NT2/D1 (cell line): ENCODE measurements around the gene KIF26A.

ENCODE experiments used
- DNase-seq: peaks from one replicate; pipeline ENCODE4 v3.0.0-alpha.2; 2011; ENCODE audit warnings: low read depth, low spot score
- H3K27me3 ChIP-seq: 2 replicates; pipeline ENCODE4 v1.6.0; 2011; ENCODE audit warnings: mild to moderate bottlenecking; ENCODE audit not compliant: insufficient read length, insufficient read depth
- H3K36me3 ChIP-seq: 2 replicates; pipeline ENCODE4 v1.6.1; 2011; ENCODE audit warnings: mild to moderate bottlenecking, low read length, mixed read lengths; ENCODE audit not compliant: insufficient read depth, insufficient read length
- H3K4me1 ChIP-seq: 2 replicates; pipeline ENCODE4 v1.5.1; 2011; ENCODE audit not compliant: insufficient read depth, insufficient read length
- H3K4me3 ChIP-seq: 2 replicates; pipeline ENCODE4 v1.5.1; 2011; ENCODE audit warnings: low read depth; ENCODE audit not compliant: insufficient read length
- H3K9ac ChIP-seq: 2 replicates; pipeline ENCODE4 v1.6.0; 2011; ENCODE audit warnings: low read depth; ENCODE audit not compliant: insufficient read length
- H3K9me3 ChIP-seq: 2 replicates; pipeline ENCODE4 v1.5.1; 2011; ENCODE audit warnings: mild to moderate bottlenecking, low read length; ENCODE audit not compliant: insufficient read depth
- SUZ12 ChIP-seq: IDR thresholded peaks from 2 replicates; pipeline ENCODE4 v1.6.1; 2011; ENCODE audit not compliant: insufficient read length, insufficient read depth; ENCODE audit errors: extremely low read depth
- YY1 ChIP-seq: IDR thresholded peaks from 2 replicates; pipeline ENCODE4 v1.6.1; 2011; ENCODE audit not compliant: insufficient read length, insufficient read depth
- ZNF274 ChIP-seq: IDR thresholded peaks from 2 replicates; pipeline ENCODE4 v1.6.1; 2011; ENCODE audit warnings: mild to moderate bottlenecking, low read depth, low read length

KIF26A gene

DNA sequence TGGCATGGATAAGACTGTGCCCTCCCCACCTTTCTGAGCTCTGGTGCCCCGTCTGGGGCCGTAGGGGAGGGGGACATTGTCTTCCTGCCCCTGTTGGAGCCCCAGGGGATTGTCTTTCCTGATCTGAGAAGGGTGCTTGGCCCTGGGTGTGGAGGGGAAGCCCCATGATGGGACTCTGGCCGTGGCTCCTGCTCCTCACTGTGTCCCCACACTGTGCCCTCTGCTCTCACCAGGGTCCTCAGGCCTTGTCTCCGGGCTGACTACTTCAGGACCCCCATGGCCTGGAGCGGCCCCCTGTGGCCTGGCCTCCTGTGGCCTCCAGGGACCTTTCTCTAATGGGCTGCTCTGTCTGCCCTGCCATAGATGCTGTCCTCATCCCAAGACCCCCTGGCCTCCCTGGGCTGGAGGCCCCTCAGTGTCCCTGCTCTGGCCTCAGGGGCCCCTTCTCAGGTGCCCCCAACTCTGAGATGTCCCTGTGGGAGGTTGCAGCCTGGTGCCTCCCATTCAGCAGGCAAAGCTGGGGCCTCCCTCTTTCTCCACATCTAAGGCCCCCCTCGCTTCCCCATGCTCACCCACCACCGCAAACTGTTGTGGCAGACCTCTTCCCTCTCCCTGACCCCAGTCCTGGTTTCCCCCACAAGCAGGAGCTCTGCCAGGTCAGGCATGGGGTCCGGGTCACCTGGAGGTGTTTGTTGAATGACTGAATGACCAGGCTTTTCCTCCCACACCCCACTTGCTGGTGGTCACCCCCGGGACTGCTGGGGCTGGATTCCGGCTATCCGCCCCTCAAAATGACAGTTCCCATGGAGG, 4.0 kb downstream of the KIF26A start:
- TF ChIP-seq ZNF274 (no peak), YY1 (no peak), SUZ12 (no peak)
- DNase-seq: no peak

DNA sequence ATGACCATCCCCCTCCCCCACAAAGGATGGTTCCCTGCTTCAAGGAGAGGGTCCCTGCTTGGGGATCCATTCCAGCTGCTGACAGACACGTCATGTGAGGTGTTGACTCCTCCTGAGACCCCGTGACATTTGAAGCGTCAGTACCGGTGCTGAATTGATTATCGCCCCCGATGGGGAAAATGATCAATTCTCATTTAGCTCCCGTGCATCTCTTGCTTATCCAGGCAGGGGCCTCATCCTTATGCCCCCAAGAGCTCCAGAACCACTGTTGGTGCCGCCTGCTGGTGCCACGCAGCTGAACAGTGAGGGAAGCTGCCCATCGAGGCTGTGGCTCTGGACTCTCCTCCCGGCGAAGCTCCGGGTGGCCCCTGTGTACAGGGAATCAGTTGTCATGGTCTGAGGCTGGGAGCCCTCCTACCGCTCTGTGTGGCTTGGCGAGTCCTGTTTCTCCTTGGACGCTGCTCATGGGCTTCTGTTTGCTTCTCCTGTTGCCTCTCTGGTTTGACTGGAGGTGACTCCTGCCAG, 4.6 kb downstream of the KIF26A start:
- TF ChIP-seq ZNF274: no peak
- no peak for TF ChIP-seq YY1
- TF ChIP-seq SUZ12: no peak
- peaks cover 17% of the 10 kb centered on the region for H3K4me1 ChIP-seq
- peaks cover 6% of the 10 kb centered on the region for H3K36me3 ChIP-seq
- DNase-seq: no peak
- H3K4me3 ChIP-seq: no peak overlapping the region
- no peak overlapping the region for H3K9ac ChIP-seq
- no peaks in the 10 kb centered on the region for H3K9me3 ChIP-seq
- H3K27me3 ChIP-seq: no peaks in the 10 kb centered on the region

More for the DNA sequence above, 4.0 kb downstream of the KIF26A start:
- Histone ChIP-seq H3K36me3 (peaks cover 6% of the 10 kb centered on the region), H3K9me3 (no peaks in the 10 kb centered on the region), H3K9ac (no peak overlapping the region), H3K4me3 (no peak overlapping the region), H3K27me3 (peaks cover 1% of the 10 kb centered on the region), H3K4me1 (peaks cover 17% of the 10 kb centered on the region)

DNA sequence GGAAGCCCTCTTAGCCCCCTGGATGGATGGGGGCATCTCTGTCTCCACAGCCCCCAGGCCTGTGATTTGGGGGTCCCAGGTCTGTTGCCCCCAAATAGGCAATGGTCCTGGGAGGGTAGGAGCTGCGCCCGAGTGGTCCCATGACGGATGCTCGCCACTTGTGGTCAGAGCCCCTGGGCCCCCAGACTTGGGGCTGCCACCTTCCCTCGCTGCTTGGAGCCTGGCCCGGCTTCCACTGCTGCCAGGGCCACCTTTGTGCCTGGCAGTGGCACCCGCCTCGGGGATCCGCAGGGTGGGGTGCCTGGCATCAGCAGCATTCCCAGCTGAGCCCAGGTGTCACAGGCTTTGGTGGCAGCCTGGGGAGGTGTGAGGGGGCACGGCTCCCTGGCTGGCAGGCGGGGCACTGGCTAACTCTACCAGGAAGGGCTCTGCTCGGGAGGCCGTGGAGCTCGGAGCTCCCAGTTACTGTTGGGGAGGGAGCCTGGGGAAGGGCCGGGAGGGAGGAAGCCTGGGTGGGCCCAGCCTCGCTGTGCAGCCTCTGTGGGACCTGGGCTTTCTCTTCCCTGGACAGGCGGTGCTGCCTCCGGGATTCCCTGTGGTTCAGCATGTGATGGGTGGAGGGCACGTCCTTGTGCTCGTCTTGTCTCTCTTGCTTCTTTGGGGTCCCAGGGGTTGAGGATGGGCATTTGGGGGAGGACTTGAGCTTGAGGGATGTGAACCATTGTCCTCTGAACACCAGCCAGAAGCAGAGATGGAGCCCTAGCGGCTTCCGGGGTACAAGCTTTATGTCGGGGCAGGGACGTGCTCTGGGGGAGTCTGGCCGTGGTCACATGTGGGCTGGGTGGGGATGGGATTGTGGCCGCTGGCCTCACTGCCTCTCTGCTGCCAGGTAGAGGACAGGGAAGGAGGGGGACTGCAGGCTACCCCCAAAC, 5.4 kb downstream of the KIF26A start:
- Histone ChIP-seq H3K9ac (no peak overlapping the region), H3K4me3 (no peak overlapping the region), H3K27me3 (no peaks in the 10 kb centered on the region), H3K4me1 (peaks cover 19% of the 10 kb centered on the region), H3K36me3 (peaks cover 6% of the 10 kb centered on the region), H3K9me3 (no peaks in the 10 kb centered on the region)
- no peak for DNase-seq
- no peak for TF ChIP-seq ZNF274
- no peak for TF ChIP-seq SUZ12
- no peak for TF ChIP-seq YY1

DNA sequence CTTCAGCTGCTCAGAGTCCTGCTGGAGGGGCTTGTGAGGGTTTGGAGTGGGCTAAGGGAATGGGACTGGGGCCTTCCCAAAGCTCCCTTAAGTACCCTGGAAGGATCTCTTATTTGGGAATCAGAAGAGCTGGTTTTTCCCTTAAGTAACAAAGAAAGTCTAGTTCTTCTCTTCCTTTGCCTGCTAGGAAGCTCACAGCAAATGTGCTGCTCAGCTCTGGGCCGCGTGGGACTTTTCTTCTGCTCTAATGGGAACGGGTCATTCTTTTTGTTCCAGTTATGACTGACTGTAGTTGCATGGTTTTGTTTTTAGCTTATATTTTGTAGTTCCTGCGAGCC, 6.0 kb downstream of the KIF26A start:
- TF ChIP-seq ZNF274 (no peak), YY1 (no peak), SUZ12 (no peak)
- H3K4me1 ChIP-seq: peaks cover 25% of the 10 kb centered on the region
- H3K4me3 ChIP-seq: no peak overlapping the region
- no peaks in the 10 kb centered on the region for H3K27me3 ChIP-seq
- DNase-seq: no peak
- H3K36me3 ChIP-seq: peaks cover 6% of the 10 kb centered on the region
- no peaks in the 10 kb centered on the region for H3K9me3 ChIP-seq
- H3K9ac ChIP-seq: no peak overlapping the region

DNA sequence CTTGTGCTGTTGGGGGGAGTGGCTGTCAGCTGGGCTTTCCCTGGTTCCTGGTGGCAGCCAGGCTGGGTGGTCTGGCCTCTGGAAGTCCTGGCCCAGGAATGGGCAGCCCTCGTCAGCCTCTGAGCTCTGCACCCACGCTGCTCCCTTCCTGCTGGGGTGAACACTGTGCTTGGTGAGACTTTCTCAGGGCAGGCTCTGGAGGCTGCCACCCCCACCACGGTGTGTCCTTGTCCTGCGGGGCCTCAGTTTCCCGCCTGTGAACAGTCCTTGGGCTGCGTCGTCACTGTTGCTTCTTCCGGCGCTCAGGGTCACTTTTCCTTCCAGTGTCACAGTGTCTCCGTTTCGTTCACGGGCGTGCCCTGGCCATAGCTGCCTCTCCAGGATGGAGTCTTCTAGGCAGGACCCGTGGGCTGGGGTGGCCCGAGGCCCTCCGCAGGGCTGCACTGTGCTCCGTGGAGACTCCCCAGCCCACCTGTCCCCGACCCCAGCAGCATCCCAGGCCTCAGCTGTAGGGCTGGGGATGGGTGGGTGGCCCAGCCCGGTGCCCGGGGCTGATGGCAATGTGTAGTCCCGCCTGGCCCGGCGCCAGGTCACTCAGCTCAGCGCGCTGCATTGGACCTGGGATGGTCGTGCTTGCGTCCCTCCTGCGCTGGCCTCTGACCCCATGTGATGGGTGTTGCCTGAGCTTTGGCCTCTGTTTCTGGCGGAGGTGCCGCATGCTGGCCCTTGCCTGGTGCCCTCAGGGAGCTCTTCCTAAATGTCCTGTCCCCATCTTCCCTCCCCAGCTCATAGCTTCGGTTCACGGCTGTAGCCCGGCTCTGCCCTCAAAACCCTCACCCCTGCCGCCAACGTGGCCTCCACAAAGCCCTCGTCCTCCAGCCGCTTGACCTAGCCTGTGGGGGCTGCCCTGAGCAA, 6.8 kb downstream of the KIF26A start:
- DNase-seq: no peak
- Histone ChIP-seq H3K36me3 (peaks cover 6% of the 10 kb centered on the region), H3K4me1 (peaks cover 27% of the 10 kb centered on the region), H3K27me3 (no peaks in the 10 kb centered on the region), H3K9me3 (no peaks in the 10 kb centered on the region), H3K9ac (no peak overlapping the region), H3K4me3 (no peak overlapping the region)
- TF ChIP-seq SUZ12: no peak

DNA sequence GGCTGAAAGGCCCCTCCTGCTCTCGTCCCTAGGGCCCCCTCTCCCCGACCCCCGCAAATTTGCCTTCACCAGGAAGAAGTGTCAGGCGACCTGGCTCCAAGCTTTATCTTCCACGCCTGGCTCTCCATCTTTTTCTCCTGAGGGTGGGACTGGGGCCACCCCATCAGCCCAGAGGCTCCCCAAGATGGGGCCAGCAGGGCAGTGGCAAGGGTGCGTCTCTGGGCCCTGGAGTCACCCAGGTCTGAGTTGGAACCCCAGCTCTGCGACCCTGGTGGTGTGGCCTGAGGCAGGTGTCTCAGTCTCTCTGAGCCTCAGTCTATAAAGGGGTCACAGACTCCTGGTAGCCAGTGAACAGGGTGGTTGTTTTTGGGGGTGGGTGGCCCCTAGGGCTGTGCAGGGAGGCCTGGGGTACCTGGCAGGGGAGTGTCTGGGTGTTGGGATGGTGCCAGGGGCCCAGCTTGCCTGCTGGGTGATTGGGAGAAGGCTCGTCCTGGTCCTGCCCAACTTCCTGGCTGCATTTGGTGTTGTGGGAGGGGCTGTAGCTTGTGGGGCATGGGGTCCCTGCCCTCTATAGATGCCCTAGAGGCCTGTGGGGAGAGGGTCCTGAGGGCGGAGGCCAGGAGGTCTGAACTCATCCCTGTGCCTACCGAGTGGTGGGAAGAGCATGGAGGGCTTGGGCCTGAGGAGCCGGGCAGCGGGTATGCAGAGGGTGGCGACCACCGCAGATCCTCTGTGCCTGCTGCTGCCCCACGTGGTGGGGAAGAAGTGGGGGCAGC, 7.6 kb downstream of the KIF26A start:
- Histone ChIP-seq H3K27me3 (no peaks in the 10 kb centered on the region), H3K4me1 (peaks cover 31% of the 10 kb centered on the region)

More for the DNA sequence above, 7.6 kb downstream of the KIF26A start:
- no peaks in the 10 kb centered on the region for H3K9me3 ChIP-seq
- H3K4me3 ChIP-seq: no peak overlapping the region
- TF ChIP-seq ZNF274: no peak
- TF ChIP-seq YY1: no peak
- TF ChIP-seq SUZ12: no peak
- no peak for DNase-seq
- H3K9ac ChIP-seq: no peak overlapping the region
- H3K36me3 ChIP-seq: peaks cover 6% of the 10 kb centered on the region
